ENCODE results near the gene KIRREL3.

DNA sequence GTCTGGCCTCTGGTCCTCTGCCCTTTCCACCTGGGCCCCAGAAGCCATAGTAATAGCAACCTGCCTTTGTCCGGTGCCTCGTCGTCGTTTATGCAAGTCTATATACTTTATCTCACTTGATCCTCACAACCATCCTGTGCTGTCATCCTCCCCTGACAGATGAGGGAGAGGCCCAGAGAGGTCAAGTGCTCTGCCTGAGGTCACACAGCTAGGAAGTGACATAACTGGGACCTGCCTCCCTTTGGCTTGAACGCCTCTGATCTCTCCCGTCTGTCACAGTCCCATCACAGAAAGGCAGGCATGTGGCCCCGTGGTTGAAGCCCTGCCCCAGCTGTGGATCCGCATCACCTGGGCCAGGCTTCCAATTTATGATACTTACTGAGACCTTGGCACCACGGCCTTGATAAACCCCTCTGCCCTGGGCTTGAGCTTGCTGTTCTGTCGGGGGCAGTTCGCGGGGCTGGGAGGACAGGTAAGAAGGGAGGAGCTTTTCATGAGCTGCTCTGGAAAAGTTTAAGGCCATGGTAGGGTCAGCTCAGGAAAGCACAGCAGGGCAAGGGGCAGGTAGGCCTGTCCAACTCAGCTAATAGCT lies 398.1 kb downstream of the KIRREL3 start:
- no peak for TF ChIP-seq YY1 (IDR thresholded peaks at IDR 0.05; ENCODE audit: insufficient read depth, insufficient read length)
- TF ChIP-seq ZNF274 (IDR thresholded peaks at IDR 0.05; ENCODE audit: low read depth, low read length): no peak
- no peak for TF ChIP-seq SUZ12 (IDR thresholded peaks at IDR 0.05; ENCODE audit: extremely low read depth, insufficient read depth, insufficient read length)

All from NT2/D1 (cell line).